SKM-1 (cell line): ENCODE data around the gene RNF20.
"Not testable (repeated sequence)": the region's sequence is repeated elsewhere in the genome, so short reads cannot be mapped to it uniquely, and the experiment has no call there.

Experiments used
- DNase-seq: peaks from one replicate; lab custom pipeline; 2025; ENCODE audit not compliant: unreplicated experiment; lab: John Stamatoyannopoulos, UW

RNF20 gene, protein sequence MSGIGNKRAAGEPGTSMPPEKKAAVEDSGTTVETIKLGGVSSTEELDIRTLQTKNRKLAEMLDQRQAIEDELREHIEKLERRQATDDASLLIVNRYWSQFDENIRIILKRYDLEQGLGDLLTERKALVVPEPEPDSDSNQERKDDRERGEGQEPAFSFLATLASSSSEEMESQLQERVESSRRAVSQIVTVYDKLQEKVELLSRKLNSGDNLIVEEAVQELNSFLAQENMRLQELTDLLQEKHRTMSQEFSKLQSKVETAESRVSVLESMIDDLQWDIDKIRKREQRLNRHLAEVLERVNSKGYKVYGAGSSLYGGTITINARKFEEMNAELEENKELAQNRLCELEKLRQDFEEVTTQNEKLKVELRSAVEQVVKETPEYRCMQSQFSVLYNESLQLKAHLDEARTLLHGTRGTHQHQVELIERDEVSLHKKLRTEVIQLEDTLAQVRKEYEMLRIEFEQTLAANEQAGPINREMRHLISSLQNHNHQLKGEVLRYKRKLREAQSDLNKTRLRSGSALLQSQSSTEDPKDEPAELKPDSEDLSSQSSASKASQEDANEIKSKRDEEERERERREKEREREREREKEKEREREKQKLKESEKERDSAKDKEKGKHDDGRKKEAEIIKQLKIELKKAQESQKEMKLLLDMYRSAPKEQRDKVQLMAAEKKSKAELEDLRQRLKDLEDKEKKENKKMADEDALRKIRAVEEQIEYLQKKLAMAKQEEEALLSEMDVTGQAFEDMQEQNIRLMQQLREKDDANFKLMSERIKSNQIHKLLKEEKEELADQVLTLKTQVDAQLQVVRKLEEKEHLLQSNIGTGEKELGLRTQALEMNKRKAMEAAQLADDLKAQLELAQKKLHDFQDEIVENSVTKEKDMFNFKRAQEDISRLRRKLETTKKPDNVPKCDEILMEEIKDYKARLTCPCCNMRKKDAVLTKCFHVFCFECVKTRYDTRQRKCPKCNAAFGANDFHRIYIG

GRCh38 chr9:101533334-101534204 lies at the start of gene RNF20:
Gene RNF20, plus strand, starts transcription at chr9:101533853. Its CDS starts 1,571 bp downstream, at chr9:101535424.
- DNase-seq: peak; percentile 77

- no peak for DNase-seq
Observed at GRCh38 chr9:101484046-101484445, 49.6 kb upstream of the RNF20 start.

DNA sequence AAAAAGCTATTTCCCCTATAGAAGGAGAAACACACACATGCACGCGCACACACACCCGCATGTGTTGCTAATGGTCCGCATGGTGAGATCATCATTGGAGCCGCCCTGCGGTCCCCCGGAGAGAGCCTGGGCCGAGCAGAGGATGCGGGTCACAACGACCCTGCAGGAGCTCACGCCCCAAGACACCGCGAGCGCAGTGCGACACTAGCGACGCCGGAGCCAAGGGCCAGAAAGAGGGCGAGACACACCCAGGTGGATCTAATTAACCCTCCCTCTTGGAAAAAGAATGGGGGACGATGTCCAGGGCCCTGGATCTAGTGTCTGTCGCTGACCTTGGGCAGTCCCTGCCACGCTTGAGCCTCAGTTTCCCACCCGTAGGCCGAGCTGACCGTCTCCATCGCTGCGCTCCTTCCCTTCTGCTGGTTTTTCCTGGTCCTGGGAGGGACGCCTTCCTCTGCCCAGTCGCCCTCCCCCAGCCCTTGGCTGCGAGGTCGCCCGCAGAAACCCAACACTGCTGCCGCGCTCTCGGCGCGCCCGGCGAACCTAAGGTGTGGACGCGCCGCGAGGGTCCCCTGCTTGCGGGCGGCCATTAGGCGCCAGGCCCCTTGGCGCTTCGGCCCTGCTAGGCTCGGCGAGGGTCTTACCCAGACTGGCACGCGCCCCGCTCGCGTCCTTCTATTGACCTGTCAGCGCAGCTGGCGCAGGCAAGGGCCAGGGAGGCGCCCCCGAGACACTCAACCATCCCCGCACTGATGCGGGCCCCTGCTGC lies 47.5 kb upstream of the RNF20 start:
- DNase-seq: no peak

GRCh38 chr9:101486693-101487442 lies 46.8 kb upstream of the RNF20 start:
- no peak for DNase-seq

- DNase-seq: no peak
Observed at GRCh38 chr9:101487443-101487840, 46.2 kb upstream of the RNF20 start.

GRCh38 chr9:101495810-101496209 lies 37.8 kb upstream of the RNF20 start:
- DNase-seq: no peak

DNA sequence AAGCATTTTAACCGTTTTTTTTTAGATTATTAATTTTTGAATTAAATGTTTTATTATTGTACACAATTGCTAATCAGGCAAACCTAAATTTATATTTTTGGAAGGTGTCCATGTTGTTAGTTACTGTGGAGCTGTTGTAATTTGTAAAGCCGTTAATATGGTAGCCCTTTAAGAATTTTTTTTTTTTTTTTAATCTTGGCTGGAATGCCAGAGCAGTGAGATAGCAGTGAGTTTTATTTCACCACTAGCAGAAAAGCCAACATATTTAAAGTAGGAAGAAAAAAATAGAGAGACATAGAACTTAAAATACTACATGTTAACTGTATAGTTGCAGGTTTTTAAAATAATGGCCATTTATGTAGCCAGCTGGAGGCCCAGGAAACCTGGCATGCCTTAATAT lies 35.3 kb upstream of the RNF20 start:
- DNase-seq: no peak

GRCh38 chr9:101504188-101504587 lies 29.5 kb upstream of the RNF20 start:
- no peak for DNase-seq

GRCh38 chr9:101508211-101508610 lies 25.4 kb upstream of the RNF20 start:
- DNase-seq: no peak

DNA sequence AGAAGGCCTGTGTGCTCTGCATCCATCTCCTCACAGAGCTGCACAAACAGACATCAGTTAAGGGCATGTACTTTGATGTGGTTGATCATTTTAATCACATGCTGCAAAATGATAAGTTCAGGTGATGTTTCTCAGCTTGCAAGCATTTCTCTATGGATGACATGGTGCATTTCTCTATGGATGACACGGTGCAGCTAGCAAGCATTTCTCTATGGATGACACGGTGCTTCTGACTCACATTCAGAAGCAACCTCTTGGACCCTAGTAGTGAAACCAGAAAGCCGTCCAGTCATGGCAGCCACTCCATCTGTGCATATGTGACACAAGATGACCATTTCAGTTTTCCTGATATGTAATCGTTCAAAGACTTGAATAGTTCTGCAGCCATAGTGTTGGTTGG lies 24.1 kb upstream of the RNF20 start:
- no peak for DNase-seq

DNA sequence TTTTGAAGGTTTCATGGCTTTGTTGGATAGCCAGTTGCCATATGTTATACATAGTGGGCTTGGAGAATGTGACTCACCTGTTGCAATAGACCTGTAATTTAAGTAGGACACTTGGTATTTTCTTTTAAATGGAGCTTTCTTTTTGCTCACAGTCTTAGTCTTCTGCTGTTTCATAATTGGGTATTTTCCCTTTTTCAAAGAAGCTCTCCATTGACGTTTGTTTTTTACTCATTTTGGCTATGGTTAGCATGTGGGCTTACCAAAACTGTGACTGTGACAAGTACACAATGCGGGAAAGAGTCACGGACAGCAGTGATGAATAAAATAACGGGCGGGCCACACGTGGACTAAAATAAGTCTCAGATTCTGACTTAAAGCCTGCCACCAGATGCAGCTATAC lies 23.2 kb upstream of the RNF20 start:
- no peak for DNase-seq

GRCh38 chr9:101511009-101511408 lies 22.6 kb upstream of the RNF20 start:
- DNase-seq: no peak

- DNase-seq: no peak
Observed at GRCh38 chr9:101512116-101512515, 21.5 kb upstream of the RNF20 start.

GRCh38 chr9:101513351-101513750 lies 20.3 kb upstream of the RNF20 start:
- no peak for DNase-seq

- no peak for DNase-seq
Observed at GRCh38 chr9:101514071-101514470, 19.6 kb upstream of the RNF20 start.

DNA sequence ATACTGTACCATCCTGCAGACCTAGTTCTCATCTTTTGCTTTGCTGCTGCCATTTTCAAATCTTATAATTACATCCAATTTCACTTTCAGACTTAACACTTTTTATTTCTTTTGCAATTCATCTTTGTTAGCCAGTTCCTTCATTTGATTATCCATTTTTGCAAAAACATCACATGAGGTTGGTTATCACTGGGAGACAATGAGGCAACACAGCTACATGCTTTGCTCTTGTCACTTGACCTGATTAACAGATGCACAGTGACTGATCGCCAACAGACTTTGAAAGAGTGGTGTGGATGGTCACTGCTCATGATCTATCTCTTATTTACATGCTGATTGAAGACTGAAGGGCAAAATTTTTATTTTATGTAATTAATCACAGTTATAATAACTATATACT lies 17.0 kb upstream of the RNF20 start:
- no peak for DNase-seq

GRCh38 chr9:101518489-101518888 lies 15.2 kb upstream of the RNF20 start:
- DNase-seq: not testable (repeated sequence)

- no peak for DNase-seq
Observed at GRCh38 chr9:101524371-101524770, 9.3 kb upstream of the RNF20 start.

DNA sequence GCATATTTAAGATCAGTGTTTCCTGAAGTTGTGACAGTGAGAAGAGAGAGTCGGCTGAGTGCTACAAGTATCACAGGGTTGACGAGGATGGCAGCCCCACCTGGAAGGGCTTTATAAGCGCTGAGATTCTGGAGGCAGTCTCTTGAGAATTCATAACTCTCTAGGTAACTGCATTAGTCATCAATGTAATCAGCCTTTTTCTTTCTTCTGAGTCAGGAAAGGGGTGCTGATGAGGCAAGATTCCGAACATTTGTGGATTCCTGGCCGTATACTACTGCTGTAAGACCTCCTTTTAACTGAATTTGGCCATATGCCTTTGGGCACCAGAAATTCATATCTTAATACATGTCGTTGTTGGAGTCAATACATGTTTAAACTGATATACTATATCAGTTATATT lies 6.6 kb upstream of the RNF20 start:
- no peak for DNase-seq
